ENCODE results near the gene ZNF398. TPM values are rescaled to one million over a fixed set of nuclear protein-coding genes. Genes with fewer than 3 reads are reported as not detected.
A peak's percentile ranks its signal among the peaks of the same experiment; 100 is the strongest.

ZNF398 gene
- total and polyA plus RNA-seq, 10 of the 15 experiments (the other 5 are each of a cell fraction or from before 2014, with no cell fraction given), result 2.3 to 15.3 (median 10.0) TPM

GRCh38 chr7:149147752-149148653 is 750 bp downstream of the ZNF398 start (continued):
- TF ChIP-seq CTCF (IDR thresholded peaks at IDR 0.05 in 2 of 3, conservative IDR thresholded peaks at IDR 0.05 in 1 of 3; ENCODE audit: control insufficient read depth in 2 of 3, extremely low read depth in 1 of 3, insufficient read depth in 1 of 3, low read depth in 3 of 3, low read length in 3 of 3), result no peak
- TF ChIP-seq SREBF1 (IDR thresholded peaks at IDR 0.05; ENCODE audit: low read length), result no peak
- TF ChIP-seq ESRRA (IDR thresholded peaks at IDR 0.05; ENCODE audit: low read length), result no peak
- no peak for TF ChIP-seq SMC3 (IDR thresholded peaks at IDR 0.05; ENCODE audit: borderline replicate concordance, low read length)
- TF ChIP-seq BCL3 (IDR thresholded peaks at IDR 0.05; ENCODE audit: borderline replicate concordance, insufficient read depth, low read depth, low read length, poor library complexity, severe bottlenecking), result no peak
- no peak for TF ChIP-seq SMARCA5 (IDR thresholded peaks at IDR 0.05)
- no peak for TF ChIP-seq PAX8 (IDR thresholded peaks at IDR 0.05)
- TF ChIP-seq RBBP5 (conservative IDR thresholded peaks at IDR 0.05), result no peak
- no peak; the same call in 1 of the 2 replicates for TF ChIP-seq POLR2AphosphoS5 (IDR thresholded peaks at IDR 0.05; ENCODE audit: low read length)
- TF ChIP-seq GABPA (IDR thresholded peaks at IDR 0.05; ENCODE audit: low read depth), result no peak
- TF ChIP-seq NFIC (IDR thresholded peaks at IDR 0.05; ENCODE audit: low read depth, low read length), result no peak
- no peak for TF ChIP-seq ZNF24 (IDR thresholded peaks at IDR 0.05)
- peak in 1 of 2 experiments; percentile 68; a peak in 2 of 4 replicates for TF ChIP-seq BHLHE40 (IDR thresholded peaks at IDR 0.05; ENCODE audit: borderline replicate concordance in 1 of 2, low read depth in 2 of 2, low read length in 1 of 2)
- TF ChIP-seq SUZ12 (IDR thresholded peaks at IDR 0.05; ENCODE audit: unreplicated experiment), result no peak
- TF ChIP-seq BACH1 (IDR thresholded peaks at IDR 0.05; ENCODE audit: borderline replicate concordance), result 0 out of 2 replicates have a peak, but pooled peaks have one; percentile 15
- TF ChIP-seq SRF (IDR thresholded peaks at IDR 0.05; ENCODE audit: low read depth in 2 of 2, low read length in 2 of 2), result no peak
- TF ChIP-seq FOXM1 (IDR thresholded peaks at IDR 0.05; ENCODE audit: low read depth, low read length), result no peak
- no peak for TF ChIP-seq ZZZ3 (IDR thresholded peaks at IDR 0.05; ENCODE audit: control insufficient read depth, insufficient read length, low read depth)
- TF ChIP-seq NFYA (IDR thresholded peaks at IDR 0.05; ENCODE audit: borderline replicate concordance, low read depth, low read length), result no peak
- no peak for TF ChIP-seq E2F8 (IDR thresholded peaks at IDR 0.05; ENCODE audit: low read depth, partially characterized antibody)
- TF ChIP-seq HDAC6 (IDR thresholded peaks at IDR 0.05; ENCODE audit: unreplicated experiment), result no peak
- TF ChIP-seq ELK1 (IDR thresholded peaks at IDR 0.05; ENCODE audit: low read depth, low read length), result no peak
- TF ChIP-seq GATAD2B (conservative IDR thresholded peaks at IDR 0.05; ENCODE audit: low read depth), result peak; percentile 9; the same call in 1 of the 2 replicates
